IPS-NIHi11 (cell line): ENCODE data around the gene TRIM46.
"Not testable (repeated sequence)": the region's sequence is repeated elsewhere in the genome, so short reads cannot be mapped to it uniquely, and the experiment has no call there.

Source experiments
- DNase-seq: peaks from one replicate; pipeline ENCODE4 v3.0.0; 2012; ENCODE audit warnings: mixed read lengths, low spot score

TRIM46 gene

DNA sequence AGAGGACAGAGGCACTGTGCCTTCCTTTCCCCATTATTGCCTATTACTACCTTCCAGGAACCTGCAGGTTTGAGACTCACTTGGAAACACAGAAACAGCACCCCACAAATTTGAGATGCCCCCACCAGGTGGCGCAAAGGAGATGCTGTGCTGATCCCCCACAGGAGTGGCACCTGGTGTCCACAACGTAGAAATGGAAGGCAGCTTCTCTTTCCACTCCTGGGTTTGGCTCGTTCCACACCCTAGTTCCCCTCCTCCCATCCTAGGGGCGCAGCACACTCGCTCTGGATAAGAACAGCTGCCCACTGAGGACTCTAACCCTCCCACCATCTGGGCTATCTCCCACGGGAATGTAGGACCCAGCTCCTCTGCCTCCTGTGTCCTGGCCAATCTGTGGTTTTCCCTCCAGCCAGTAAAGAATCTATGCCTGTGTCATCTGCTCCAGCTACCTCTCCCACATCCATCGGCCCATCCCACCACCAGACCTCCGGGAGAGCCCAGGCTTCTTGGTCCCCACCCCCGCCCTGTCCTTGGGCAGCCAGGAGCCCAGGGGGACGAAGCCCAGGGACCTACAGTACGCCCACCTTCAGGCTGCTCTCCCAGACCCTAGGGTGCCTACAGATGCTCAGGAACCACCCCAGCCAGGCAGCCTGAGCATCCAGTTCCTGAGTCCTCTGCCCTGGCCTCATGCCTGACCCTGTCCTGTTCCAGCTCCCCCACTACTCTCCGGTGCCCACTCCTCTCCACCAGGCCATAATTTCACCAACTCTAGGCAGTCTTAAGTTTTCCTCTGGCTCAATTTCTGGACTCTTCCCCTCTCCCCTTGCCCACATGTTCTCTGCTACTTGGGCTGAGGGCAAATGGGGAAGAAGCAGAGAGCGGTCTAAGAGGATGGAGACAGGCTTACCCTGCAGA lies 33.5 kb downstream of the TRIM46 start:
- DNase-seq, result peak; percentile 68

DNA sequence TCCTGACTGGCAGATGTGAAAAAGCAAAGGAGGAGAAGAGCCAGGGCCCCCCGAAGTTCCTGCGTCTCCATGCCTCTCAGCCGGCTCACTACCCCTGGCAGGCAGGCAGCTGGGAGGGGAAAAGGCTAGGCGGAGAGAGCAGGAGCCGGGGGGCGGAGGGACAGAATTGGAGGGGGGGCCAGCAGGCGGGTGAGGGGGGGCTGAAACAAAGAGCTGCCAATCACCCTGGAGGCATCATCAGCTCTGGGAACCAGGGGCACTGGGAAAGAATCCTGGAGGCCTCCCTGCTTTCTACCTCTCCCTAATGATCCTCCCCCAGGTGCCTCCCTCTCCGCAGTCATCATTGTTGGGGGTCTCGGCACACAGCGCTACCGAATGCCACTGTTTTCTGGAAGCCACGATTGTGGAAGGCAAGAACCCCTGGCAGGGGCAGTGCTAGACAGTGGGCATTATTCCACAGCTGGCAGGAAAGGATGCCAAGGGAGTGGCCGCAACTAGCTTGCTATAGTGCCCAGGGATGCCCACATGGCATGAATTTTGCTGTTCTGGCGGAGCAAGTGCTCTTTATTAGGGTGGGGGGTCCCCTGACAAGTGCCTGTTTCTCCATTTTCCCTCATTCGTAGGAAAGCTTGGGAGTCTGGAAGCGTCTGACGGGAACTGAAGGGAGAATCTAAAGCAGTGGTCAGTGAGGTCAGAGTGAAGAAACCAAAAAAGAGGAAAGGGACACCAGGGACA lies 34.3 kb downstream of the TRIM46 start, which contains the start of gene THBS3:
TSS of gene THBS3 (minus strand) at position 92 of the 735 bp plus-strand sequence. CDS start at position 71, 21 bp downstream.
- DNase-seq, result no peak

DNA sequence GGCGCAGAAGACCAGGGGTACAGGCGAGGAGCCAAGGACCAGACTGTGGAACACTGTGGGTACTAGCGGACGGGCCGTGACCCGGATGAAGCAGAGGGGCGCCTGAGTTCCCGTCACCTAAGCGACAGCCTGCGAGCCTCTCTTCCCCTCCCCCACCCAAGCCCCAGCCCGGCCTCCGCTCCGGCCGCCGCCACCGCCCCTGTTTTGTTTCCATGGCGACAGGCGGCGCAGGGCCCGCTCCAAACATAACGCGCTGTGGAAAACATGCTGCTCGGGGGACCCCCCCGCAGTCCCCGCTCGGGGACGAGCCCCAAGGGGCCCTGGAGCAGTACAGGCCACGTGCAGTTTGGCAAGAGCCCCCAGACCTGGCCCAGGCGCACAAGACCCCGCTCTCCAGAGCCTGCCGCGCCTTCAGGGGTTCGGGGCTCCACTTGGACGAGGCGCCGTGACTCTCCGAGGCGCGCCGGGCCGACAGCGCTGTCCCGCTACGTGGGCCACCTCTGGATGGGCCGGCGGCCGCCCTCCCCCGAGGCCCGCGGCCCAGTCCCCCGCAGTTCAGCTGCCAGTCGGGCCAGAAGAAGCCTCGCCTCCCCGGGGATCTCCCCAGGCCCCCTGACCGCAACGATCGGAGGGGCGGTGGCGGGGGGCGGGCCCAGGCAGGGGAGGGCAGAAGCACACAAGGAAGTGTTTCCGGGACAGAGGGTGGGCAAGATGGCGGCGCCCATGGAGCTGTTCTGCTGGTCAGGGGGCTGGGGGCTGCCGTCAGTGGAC lies 35.1 kb downstream of the TRIM46 start, which contains the start of gene MTX1:
TSS of gene MTX1 (plus strand) at position 155 of the 771 bp plus-strand sequence. CDS start at position 265, 110 bp downstream.
- DNase-seq, result peak; percentile 88

DNA sequence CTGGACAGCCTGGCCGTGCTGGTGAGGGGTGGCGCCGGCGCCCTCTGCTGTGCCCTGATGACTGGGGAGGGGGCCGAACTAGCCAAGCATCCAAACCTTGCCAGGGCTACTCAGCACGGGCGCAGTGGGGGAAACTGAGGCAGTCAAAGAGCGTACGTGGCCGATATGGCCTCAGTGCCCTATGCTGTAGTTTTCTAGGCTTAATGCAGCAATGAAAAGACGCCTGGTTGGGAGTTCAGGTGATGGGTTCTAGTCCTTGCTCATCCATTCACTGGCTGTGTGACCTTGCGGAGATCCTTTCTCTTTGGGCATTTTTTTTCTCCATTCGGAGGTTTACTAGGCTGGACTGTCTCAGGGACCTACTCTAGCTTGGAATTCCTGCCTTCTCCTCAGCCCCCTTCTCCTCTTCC lies 35.7 kb downstream of the TRIM46 start:
- no peak for DNase-seq

DNA sequence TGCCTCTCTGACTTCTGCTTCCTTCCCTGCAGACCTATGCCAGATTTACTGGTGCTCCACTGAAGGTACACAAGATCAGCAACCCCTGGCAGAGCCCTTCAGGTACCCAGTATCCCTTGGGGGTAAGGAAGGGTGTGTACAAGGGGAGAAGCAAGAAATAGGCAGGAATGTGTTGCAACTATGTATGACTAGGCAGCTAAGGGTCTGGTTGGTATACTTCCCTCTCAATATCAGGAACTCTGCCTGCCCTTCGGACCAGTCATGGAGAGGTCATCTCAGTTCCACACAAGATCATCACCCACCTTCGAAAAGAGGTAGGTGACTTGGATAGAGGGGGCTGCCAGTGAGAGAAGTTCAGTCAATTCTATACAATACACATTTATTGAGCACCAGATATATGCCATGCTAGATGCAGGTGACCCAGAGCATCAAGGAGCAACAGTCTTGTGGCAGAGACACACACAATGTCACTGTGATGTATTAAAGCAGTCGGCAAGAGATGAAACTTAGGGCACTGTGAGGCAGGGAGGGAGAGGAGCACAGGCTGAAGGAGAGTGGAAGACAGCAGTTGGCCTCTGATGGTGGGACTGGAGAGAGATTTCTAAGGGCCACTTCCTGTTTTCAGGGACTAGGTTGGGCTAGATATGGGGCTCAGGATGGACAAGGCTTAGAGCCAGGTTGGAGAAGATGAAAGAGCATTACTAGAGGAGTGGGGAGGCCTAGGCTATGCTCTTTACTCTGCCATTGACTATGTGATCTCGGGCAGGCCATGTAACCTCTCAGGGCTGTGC lies 36.9 kb downstream of the TRIM46 start:
- DNase-seq, result no peak

DNA sequence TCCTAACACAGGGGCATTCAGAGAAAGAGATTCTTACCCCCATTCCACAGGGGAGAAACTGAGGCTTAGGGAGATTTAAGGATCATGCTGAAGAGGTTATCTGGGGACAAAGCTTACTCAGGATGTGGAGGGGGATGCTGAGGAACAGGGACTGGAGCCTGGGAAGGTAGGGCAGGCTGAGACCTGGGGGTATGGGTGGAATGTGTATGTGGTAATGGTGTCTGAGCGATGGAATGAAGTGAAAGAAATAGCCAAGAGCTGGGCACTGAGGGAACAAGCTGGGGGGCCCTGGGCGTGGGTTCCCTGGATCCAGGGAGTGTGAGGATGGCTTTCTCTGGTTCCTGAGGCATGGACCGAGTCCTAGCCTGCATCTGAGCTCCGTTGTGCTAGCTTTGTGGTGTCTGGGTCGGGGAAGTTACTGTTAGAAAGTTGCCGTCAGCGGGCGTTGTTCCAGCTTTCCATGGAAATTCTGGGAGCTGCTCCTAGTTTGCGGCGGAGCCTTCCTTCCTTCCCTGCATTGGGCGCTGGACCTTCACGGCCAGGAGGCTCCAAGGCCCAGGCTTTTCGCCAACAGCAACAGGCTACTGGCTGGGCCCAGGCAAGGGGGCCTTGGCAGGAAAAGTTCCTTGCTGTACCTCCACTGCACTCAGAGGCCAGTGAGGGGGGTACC lies 37.9 kb downstream of the TRIM46 start:
- not testable (repeated sequence) for DNase-seq

DNA sequence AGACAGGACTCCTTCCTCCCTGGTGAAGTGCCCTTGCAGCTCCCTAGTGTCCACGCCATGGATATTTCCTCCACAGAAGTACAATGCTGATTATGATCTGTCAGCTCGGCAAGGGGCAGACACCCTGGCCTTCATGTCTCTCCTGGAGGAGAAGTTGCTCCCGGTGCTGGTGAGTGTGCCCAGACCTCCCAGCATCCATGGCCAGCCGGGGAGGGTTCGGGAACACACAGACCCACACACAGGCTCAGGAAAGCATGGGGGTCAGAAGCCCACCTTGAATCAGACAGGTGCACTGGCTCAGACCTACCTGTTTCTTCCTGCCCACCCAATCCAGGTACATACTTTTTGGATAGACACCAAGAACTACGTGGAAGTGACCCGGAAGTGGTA lies 38.4 kb downstream of the TRIM46 start:
- DNase-seq, result not testable (repeated sequence)

DNA sequence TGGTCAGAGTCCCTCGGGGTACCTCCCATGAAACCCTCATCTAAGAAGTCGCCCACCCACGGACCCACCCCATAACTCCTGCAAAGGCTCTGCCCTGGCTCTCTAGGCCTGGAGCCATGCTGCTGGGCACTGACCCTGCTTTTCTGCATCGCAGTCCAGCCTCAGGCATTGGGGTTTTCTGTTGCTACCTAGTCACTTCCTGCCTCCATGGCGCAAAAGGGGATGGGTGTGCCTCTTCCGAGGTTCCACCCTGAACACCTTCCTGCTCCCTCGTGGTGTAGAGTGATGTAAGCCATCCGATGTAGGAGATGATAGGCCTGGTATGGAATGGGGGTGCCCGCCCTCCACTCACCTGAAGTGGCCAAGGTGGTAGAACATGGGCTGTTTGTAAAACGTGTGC lies 41.1 kb downstream of the TRIM46 start:
- not testable (repeated sequence) for DNase-seq

DNA sequence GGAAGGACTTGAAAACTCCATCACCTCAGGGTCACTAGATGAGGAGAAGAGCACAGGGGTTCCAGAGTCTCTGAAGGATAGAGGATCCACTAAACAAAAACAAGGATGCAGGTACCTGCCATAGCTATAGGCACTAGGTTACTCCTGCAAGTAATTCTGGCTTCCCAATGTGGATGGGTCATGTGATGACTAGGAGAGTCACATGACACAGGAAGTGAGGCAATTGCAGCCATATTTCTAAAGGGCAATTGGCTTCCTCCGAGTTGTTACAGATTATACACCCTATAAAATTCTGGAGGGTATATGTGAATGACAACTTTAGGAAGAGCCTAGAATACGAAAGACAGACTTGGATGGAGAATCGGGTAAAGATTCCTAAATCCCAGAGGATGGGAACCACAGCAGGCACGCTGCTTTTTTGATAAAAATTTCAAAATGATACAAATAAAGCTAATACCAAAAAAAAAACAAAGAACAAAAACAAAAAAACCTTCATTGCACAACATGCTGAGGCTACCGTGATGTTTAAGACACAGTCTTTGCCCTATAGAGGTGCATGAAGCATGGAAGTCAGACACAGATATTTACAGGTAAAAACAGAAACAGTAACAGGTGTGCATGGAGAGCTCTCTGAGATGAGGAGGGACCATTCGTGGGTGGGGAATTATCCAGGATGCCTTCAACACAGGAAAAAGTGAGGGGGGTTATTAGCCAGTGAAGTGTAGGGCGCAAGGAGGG lies 45.4 kb downstream of the TRIM46 start:
- DNase-seq, result peak; percentile 75

DNA sequence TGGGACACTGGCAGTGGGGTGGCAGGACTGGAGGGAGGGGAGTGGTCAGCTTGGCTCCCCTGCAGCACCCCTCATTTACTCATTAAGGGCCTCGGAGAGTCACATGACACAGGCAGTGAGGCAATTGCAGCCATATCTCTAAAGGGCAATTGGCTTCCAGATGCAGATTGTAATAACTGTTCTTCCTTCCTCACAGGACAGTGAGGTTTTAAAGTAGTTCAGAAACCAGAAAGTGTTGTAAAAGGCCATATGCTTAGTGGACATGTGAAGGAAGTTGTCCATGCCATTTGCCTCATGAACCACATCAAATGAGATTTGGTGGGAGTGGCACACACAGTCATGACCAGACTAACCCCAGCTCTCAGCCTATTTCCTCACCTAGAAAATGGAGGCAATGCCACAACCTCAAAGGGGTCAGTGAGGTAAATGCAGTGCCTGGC lies 46.0 kb downstream of the TRIM46 start:
- peak; percentile 51 for DNase-seq

DNA sequence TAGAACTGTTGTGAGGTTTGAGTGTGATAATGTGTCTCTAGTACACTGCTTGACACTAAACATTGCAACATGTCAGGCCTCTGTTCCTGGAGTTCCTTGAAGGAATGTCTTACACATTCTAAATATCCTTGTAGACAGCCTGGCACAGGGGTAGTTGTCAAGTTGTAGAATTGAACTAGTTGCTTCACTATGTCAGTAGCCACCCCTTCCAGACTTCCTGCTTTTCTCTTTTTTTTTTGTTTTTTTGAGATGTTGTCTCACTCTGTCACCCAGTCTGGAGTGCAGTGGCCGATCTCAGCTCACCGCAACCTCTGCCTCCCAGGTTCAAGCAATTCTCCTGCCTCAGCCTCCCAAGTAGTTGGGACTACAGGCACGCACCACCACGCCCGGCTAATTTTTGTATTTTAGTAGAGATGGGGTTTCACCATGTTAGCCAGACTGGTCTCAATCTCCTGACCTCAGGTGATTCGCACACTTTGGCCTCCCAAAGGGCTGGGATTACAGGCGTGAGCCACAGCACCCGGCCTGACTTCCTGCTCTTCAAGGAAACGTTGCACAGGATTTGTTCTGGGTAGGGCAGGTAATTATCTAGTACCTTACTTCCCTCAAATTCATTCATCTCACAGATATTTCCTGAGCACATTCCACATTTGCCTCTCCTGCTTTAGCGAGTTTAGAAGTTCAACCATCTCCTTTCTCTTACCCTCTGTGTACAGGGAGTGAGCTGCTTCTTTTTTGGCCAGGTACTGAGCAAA lies 46.7 kb downstream of the TRIM46 start:
- not testable (repeated sequence) for DNase-seq

DNA sequence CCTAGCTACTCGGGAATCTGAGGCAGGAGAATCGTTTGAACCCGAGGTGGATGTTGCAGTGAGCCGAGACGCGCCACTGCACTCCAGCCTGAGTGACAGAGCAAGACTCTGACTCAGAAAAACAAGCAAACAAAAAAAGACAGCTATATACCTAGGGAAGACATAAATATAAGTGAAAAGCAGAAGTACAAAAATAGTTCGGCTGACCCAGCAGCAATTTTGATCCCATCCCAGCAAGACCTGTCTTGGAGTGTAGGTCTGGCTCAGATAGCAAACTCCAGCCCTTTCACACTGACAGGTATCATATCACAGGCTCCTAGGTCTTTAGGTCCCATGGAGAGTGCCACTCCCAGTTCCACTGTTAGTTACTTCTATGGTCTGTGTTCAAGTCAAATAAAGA lies 49.4 kb downstream of the TRIM46 start:
- DNase-seq, result no peak

DNA sequence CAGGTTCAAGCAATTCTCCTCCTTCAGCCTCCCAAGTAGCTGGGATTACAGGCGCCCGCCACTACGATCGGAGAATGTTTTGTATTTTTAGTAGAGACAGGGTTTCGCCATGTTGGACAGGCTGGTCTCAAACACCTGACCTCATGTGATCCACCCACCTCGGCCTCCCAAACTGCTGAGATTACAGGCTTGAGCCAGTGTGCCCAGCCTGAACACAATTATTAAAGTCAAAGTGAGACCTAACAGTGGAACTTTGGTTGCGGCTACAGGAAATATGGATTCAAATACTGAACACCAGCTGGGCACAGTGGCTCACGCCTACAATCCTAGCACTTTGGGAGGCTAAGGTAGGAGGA lies 51.7 kb downstream of the TRIM46 start:
- not testable (repeated sequence) for DNase-seq

DNA sequence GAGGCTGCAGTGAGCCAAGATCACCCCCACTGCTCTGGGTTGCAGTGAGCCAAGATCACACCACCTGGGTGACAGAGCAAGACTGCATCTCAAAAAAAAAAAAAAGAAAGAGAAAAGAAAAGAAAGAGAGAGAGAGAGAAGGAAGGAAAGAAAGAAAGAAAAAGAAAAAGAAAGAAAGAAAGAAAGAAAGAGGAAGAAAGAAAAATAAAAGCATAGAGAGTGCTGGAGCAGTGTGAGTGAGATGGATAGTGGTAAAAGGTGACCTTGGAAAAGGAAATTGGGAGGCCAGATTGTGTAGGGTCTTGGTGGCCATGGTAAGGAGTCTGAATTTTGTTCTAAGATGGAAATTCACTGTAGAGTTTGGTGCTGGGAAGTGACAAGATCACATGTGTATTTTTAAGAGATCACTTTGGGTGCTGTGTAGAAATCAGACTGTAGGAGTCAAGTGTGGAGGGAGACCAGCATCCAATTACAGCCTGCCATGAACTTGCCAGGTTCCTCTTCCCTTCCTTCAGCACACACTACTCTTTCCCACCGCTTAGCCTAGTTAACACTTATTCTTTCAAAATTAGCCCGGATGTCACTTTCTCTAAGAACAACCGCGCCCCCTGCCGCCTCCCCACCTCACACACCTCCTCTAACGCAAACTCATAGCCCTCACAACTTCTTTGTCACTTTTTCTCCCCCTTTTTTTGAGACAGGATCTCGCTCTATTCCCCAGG lies 52.7 kb downstream of the TRIM46 start:
- DNase-seq, result peak; percentile 68

DNA sequence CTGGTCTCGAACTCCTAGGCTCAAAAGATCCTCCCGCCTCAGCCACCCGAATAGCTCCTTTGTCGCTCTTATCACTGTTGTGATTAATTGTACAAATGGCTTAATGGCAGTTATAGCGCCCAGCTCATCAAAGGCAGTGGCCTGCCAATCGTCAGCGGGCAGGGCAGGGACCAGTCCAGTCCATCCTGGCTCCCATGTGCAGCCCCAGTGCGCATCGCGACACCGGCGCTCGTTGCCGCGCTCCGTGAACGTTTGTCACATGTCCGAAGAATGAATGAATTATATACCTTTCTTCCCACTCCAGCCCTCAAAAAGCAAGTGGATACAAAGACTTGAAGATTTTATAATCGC lies 53.2 kb downstream of the TRIM46 start:
- peak; percentile 62 for DNase-seq

DNA sequence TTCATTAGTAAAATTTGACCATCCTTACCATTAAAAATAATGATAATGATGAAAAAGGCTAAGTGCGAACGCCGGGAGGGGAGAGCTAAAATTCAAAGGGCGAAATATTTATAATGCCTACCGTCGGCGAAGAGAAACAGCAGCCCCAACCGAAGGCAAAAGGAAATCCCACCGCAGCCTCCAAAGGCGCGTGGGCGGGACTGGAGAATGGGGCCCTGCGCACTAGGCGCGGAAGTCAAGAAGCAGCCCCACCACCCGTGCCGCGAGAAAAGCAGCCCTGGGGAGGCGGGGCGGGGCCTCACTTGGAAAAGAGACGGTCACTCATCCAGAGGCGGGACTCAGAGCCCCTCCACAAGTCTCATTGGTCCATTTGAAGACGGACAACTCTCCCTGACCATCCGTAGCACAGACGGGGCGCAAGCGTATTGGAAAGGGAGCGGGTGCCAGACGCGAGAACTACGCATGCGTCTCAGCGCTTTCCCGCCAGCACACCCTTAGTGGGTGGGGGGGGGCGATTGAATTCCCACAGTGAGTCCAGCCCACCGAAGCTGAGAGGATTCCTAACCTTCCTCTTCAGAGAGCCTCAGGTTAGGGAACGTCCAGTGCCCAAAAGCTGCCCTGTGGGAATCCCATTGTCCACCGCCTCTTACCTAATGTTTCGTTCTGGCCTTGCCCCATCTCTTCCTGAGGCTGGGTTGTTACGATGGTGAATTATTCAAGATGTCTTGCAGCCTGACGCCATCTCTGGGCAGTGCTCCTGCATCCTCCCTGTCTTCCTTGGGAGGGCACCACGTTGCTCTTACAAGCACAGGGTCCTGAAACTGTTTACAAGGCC lies 53.8 kb downstream of the TRIM46 start:
- DNase-seq, result peak; percentile 100

DNA sequence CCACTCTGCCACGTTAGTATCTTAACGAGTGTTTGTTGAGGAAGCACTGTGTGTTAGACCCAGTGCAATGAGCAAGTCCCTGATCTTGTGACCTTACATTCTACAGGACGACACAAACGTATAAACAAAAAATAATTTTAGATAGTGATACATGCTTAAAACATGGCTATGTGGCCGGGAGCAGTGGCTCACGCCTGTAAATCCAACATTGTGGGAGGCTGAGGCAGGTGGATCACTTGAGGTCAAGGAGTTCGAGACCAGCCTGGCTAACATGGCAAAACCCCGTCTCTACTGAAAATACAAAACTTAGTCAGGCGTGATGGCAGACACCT lies 54.4 kb downstream of the TRIM46 start:
- no peak for DNase-seq

DNA sequence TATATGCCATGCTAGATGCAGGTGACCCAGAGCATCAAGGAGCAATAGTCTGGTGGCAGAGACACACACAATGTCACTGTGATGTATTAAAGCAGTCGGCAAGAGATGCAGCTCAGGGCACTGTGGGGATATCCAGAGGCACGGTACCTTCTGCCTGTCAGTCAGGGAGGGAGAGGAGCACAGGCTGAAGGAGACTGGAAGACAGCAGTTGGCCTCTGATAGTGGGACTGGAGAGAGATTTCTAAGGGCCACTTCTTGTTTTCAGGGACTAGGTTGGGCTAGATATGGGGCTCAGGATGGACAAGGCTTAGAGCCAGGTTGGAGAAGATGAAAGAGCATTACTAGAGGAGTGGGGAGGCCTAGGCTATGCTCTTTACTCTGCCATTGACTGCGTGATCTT lies 57.7 kb downstream of the TRIM46 start:
- DNase-seq, result not testable (repeated sequence)
